RWPE2 (cell line): Measurements from ENCODE around the gene MUC5AC.
"Not testable (repeated sequence)": the region's sequence is repeated elsewhere in the genome, so short reads cannot be mapped to it uniquely, and the experiment has no call there.

Experiments
- ATAC-seq: fragments of 200-7000 bp; cut with Tn5 transposase; 3 replicates; pipeline ENCODE4 v1.9.1; 2021; ENCODE audit warnings: low read depth
- DNase-seq: peaks from one replicate; pipeline ENCODE4 v3.0.0-alpha.2; 2020; ENCODE audit warnings: low spot score
- H3K27ac ChIP-seq: fragments of 450-650 bp; 2 replicates; pipeline ENCODE4 v1.5.1; 2017; ENCODE audit warnings: mild to moderate bottlenecking; ENCODE audit not compliant: poor library complexity, severe bottlenecking
- H3K27me3 ChIP-seq: fragments of 250-450 bp; sonication (Bioruptor Pico); 2 replicates; pipeline ENCODE4 v1.5.1; 2021; ENCODE audit warnings: mild to moderate bottlenecking, moderate library complexity; ENCODE audit not compliant: insufficient read depth, poor library complexity, severe bottlenecking
- H3K36me3 ChIP-seq: fragments of 250-450 bp; sonication (Bioruptor Pico); 2 replicates; pipeline ENCODE4 v1.5.1; 2020; ENCODE audit warnings: low read depth, mild to moderate bottlenecking, moderate library complexity
- H3K4me1 ChIP-seq: fragments of 250-450 bp; sonication (Bioruptor Pico); 2 replicates; pipeline ENCODE4 v1.5.1; 2021; ENCODE audit warnings: mild to moderate bottlenecking, moderate library complexity; ENCODE audit not compliant: insufficient read depth, poor library complexity, severe bottlenecking
- H3K4me3 ChIP-seq: fragments of 250-450 bp; sonication (Bioruptor Pico); 2 replicates; pipeline ENCODE4 v1.5.1; 2021; ENCODE audit warnings: mild to moderate bottlenecking, moderate library complexity; ENCODE audit not compliant: severe bottlenecking
- H3K9me3 ChIP-seq: fragments of 250-450 bp; sonication (Bioruptor Pico); 2 replicates; pipeline ENCODE4 v1.5.1; 2021; ENCODE audit warnings: mild to moderate bottlenecking, moderate library complexity; ENCODE audit not compliant: severe bottlenecking
- TF ChIP-seq, protein P1 (sequence below): fragments of 450-650 bp; IDR thresholded peaks from one replicate; pipeline ENCODE4 v1.5.1; 2017; ENCODE audit warnings: mild to moderate bottlenecking, moderate library complexity; ENCODE audit not compliant: poor library complexity, severe bottlenecking

MUC5AC gene

DNA sequence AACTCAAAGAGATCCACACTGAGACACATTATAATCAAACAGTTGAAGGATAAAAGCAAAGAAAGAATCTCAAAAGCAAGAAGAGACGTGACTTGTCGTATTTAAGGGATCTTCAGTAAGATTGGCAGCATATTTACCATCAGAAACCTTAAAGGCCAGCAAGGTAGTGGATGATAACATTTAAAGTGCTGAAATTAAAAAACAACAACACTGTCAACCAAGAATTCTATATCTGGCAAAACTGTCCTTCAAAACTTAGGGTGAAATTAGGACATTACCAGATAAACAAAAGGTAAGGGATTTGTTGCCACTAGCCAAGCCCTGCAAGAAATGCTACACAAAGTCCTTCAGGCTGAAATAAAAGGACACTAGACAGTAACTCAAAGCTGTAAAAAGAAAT is 54.1 kb downstream of the MUC5AC start:
- no peak for ATAC-seq
- Histone ChIP-seq H3K27ac (no peak overlapping the region), H3K27me3 (peaks cover 4% of the 10 kb centered on the region)

DNA sequence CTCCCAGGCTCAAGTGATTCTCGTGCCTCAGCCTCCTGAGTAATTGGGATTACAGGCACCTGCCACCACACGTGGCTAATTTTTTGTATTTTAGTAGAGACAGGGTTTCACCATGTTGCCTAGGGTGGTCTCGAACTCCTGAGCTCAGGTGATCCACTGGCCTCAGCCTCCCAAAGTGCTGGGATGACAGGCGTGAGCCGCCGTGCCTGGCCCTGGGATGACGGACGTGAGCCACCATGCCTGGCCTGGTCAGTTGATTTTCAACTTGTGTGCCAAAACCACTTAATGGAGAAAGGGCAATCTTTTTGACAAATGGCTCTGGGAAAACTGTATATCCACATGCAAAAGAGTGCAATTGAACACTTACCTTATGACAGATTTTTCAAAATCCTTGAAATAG is 58.1 kb downstream of the MUC5AC start:
- H3K4me1 ChIP-seq, H3K9me3 ChIP-seq, H3K4me3 ChIP-seq, H3K27me3 ChIP-seq, ATAC-seq, H3K27ac ChIP-seq, DNase-seq, H3K36me3 ChIP-seq: not testable (repeated sequence)

More for the DNA sequence above, 54.1 kb downstream of the MUC5AC start:
- Histone ChIP-seq H3K4me3 (no peak overlapping the region), H3K4me1 (no peaks in the 10 kb centered on the region), H3K9me3 (peaks cover 2% of the 10 kb centered on the region), H3K36me3 (no peaks in the 10 kb centered on the region)
- TF ChIP-seq, protein P1, sequence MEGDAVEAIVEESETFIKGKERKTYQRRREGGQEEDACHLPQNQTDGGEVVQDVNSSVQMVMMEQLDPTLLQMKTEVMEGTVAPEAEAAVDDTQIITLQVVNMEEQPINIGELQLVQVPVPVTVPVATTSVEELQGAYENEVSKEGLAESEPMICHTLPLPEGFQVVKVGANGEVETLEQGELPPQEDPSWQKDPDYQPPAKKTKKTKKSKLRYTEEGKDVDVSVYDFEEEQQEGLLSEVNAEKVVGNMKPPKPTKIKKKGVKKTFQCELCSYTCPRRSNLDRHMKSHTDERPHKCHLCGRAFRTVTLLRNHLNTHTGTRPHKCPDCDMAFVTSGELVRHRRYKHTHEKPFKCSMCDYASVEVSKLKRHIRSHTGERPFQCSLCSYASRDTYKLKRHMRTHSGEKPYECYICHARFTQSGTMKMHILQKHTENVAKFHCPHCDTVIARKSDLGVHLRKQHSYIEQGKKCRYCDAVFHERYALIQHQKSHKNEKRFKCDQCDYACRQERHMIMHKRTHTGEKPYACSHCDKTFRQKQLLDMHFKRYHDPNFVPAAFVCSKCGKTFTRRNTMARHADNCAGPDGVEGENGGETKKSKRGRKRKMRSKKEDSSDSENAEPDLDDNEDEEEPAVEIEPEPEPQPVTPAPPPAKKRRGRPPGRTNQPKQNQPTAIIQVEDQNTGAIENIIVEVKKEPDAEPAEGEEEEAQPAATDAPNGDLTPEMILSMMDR: no peak
- DNase-seq: no peak

DNA sequence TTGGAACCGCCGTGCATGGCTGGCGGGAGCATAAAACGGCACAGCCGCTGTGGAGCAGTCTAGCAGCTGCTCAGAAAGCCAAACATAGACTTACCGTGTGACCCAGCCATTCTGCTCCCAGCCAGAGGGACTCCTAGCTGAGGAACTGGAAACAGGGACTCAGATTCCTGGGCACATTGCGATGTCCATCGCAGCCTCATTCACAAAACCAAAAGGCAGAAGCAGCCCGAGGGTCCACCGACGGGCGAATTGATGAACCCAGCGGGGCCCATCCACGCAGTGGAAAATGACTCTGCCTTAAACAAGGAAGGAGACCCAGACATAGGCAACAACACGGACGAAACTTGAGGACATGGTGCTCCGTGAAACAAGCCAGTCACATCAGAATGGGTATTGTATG is 59.4 kb downstream of the MUC5AC start:
- no peak overlapping the region for H3K4me3 ChIP-seq
- H3K27me3 ChIP-seq: peaks cover 19% of the 10 kb centered on the region
- TF ChIP-seq, protein P1: no peak
- no peaks in the 10 kb centered on the region for H3K36me3 ChIP-seq
- no peaks in the 10 kb centered on the region for H3K4me1 ChIP-seq
- peaks cover 2% of the 10 kb centered on the region for H3K9me3 ChIP-seq
- ATAC-seq: no peak
- peak; percentile 20 for DNase-seq
- no peak overlapping the region for H3K27ac ChIP-seq

DNA sequence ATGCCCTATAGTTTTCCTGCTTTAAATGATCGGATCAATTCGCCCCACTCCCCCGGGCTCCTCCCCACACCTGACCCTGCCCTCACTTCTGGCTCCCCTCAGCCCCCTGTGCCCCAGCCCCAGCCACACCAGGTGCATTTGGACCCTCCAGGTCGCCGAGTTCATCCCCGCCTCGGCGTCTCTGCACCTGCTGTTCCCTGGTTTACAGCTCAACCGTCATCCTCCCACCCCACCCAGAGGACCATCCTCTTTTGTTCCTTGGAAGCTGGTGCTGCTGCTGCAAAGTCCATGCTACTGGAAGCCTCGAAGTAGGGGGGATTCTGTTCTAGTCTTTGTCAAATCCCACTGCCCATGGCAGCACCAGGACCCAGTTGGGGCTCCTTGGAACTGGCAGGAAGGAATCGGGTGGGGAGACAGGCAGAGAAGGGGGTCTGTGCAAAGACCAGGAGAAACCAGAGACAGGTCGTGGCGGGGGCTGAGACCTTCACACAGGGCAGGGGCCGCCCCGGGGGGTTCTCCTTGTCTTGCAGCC is 60.6 kb downstream of the MUC5AC start:
- DNase-seq: peak; percentile 34
- H3K36me3 ChIP-seq: no peaks in the 10 kb centered on the region
- peaks cover 2% of the 10 kb centered on the region for H3K9me3 ChIP-seq
- TF ChIP-seq, protein P1: no peak
- no peak overlapping the region for H3K4me3 ChIP-seq
- no peaks in the 10 kb centered on the region for H3K4me1 ChIP-seq
- H3K27me3 ChIP-seq: peaks cover 24% of the 10 kb centered on the region
- H3K27ac ChIP-seq: no peak overlapping the region
- ATAC-seq: no peak

DNA sequence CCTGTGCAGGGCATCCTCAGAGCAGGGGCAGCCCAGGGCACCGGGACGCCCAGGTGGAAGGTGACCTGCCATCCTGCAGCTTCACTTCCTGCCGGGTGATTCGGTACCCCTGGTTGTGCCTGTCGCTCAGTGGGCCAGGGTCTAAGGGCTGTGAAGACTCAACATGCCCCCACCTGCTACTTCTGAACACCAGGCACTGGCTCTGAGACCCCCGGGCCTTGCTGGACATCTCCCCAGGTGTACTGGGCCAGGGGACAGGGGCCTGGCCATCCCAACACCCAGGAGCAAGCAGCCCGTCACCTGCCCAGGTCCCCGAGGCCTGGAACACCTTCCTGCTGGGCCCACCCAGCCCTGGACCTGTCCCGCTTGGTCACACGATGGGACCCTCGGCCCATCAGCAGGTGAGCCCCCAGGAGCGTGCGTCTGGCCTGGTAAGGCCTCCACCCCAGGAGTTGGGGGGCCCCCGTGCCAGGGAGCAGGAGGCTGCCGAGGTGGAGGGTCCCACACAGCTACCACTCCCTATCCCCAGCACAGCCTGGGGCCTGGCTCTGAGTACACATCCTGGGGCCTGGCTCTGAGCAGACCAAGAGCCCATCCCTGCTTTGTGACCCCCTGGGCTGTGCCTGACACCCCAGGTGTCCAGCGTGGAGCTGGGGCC is 61.2 kb downstream of the MUC5AC start:
- Histone ChIP-seq H3K36me3 (no peaks in the 10 kb centered on the region), H3K4me1 (no peaks in the 10 kb centered on the region), H3K27ac (no peak overlapping the region), H3K4me3 (no peak overlapping the region), H3K27me3 (peaks cover 24% of the 10 kb centered on the region), H3K9me3 (no peaks in the 10 kb centered on the region)
- TF ChIP-seq, protein P1: no peak
- ATAC-seq (no peak), DNase-seq (peak; percentile 61)
